ENCODE data around the gene ANKRD23.

ANKRD23 gene

DNA sequence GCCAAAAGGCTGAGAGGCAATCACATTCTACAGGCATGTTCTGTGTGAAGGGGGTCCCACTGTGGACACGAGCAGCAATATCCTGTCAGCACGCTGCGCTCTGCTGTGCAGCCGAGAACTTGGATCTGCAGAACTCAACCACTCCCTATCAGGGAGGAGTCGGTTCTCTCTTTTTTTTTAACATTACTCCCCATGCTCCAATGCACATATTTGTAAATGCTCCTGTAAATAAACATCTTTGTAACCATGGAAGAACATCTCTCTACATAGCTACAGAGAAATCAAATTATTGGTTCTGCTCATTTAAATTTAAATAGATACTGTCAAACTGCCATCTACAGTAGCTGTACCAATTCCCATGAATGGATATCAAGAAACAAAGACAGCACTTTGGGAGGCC, 3.0 kb upstream of the ANKRD23 start:
- Histone ChIP-seq H3K27ac (no peak overlapping the region), H3K4me3 (no peak overlapping the region)

DNA sequence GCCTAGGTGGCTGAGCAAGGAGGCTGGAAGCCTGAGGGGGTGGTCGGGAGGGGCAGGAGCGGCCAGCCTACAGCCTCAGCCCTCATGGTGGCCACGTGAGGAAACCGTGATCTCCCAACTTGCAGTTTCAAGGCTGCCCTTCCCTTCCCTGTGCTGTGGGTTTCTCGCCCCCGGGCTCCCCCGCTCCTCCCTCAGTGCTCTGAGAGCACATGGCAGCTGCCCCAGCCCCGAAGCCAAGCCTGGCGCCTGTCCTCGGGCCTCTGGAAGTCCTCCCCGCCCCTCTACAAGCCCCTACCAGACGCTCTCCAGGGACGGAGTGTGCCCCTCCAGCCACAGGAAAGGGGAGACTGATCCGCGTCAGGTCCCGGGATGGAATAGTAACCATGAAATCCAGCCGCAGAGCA, 586 bp upstream of the ANKRD23 start:
- Histone ChIP-seq H3K4me3 (no peak overlapping the region), H3K27ac (no peak overlapping the region)

DNA sequence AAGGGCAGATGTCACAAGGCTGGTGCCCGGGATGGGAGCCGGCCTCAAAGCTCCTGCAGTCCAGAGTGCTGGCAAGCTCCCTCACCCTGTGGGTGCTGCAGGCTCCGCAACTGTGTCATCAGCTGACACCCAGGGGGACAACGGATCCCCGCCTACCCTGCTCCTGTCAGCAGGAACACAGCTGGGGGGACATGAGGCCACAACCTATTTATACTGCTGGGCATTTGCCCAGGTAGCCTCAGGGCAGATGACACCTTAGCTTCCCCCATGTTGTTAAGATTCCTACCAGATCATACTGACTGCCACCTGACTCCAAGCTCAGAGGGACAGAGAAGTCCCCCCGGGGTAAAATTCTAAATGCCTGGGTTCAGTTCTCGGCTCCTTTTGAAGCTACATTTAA, 1.2 kb downstream of the ANKRD23 start:
- Histone ChIP-seq H3K4me3 (no peak overlapping the region), H3K27ac (no peak overlapping the region)

- H3K4me3 ChIP-seq: no peak overlapping the region
- no peak overlapping the region for H3K27ac ChIP-seq
Measured at GRCh38 chr2:96841701-96842495, 1.9 kb downstream of the ANKRD23 start.

- peak overlapping the region in 3 of 21 experiments; percentile 16 to 67 (median 63) for H3K27ac ChIP-seq
- peak overlapping the region in 1 of 7 experiments; percentile 17 for H3K4me3 ChIP-seq
Measured at GRCh38 chr2:96839875-96840850, 3.7 kb downstream of the ANKRD23 start.

- H3K4me3 ChIP-seq: peak overlapping the region in 2 of 7 experiments; percentile 17 to 24
- H3K27ac ChIP-seq: peak overlapping the region in 8 of 21 experiments; percentile 6 to 67 (median 43)
Measured at GRCh38 chr2:96839293-96839874, 4.4 kb downstream of the ANKRD23 start.

DNA sequence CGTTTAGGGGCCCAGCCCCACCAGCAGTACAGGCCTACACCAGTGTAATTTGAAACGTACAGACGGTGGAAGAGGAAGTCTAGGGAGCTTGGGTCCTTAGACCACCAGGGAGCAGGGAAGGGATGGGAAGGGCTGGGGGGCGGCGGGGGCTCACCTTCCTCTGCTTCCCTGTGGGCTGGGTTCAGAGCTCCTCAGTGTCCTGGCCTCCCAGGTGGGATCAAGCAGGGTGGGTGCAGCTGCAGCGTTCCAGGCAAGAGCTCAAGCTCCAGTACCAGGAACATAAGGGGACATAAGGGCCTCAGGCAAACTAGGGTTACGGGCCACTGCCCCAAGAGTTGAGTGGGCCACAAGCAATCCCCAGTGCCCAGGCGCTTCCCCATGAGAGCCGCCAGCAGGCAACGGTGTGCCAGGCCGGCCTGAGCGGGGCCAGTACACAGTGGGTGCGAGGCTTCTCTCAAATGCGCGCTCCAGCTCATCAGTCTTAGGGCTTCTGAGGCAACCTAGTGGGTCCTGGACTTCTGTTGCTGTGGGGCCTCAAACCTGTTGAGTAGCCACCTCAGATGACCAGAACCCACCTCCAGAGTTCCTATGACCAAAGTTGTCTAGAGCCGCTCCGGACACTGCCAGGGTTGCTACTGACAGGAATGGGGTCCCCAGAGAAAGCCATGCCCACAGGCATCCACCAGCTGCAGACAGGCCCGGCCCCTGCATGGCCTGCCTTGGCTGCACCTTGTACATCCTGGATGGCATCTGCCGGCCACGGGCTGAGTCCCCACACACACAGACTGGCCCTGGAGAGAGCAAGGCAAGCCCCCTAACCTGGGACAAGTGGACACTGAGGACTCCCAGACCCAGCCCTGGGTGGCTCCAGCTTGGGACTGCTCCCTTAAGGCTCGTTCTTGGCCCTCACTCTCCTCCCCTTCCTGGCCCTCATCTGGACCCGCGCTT, 5.2 kb downstream of the ANKRD23 start:
- peak overlapping the region in 8 of 21 experiments; percentile 6 to 67 (median 43) for H3K27ac ChIP-seq

GRCh38 chr2:96837575-96837974, 6.2 kb downstream of the ANKRD23 start:
- H3K4me3 ChIP-seq: no peak overlapping the region
- H3K27ac ChIP-seq: no peak overlapping the region

More for the DNA sequence above, 5.2 kb downstream of the ANKRD23 start:
- H3K4me3 ChIP-seq: peak overlapping the region in 1 of 7 experiments; percentile 24

GRCh38 chr2:96835830-96836229, 8.0 kb downstream of the ANKRD23 start:
- H3K27ac ChIP-seq: no peak overlapping the region
- no peak overlapping the region for H3K4me3 ChIP-seq

DNA sequence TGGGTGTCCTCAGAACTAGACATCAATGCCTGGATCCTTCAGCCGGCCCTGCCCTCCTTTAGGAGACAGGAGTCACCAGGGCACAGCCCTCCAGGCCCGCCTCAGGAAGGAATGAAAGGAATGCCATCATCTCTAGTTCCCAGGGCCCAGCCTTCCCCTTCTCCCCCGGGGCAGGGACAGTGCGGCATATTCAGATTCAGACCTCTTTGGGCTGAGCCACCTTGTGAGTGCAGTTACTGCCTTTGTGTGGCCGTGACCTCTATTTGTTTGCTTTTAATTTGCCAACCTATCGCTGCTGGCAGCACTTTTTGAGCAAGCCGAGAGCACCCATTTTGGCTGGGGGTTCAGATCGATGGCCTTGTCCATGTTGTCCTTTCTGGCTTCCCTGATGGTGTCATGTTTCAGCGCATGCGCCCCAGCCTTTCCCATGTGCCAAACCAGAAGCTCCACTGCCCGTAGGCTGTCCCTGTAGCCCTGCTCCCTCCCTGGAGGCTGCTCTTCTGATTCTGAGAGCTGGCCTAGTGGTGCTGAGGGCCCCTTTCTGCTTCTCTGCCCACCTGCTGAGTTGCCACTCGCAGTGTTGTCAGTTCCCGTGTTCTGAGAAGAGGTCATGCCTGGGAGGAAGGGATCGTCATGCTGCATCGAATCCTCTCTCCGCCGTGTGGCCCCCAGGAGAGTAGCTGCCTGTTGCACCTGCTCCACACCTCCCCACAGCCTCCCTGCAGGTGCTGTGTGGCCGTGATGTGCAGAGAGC, 10.9 kb downstream of the ANKRD23 start:
- Histone ChIP-seq H3K4me3 (no peak overlapping the region), H3K27ac (peak overlapping the region in 3 of 21 experiments; percentile 0 to 20 (median 4))

DNA sequence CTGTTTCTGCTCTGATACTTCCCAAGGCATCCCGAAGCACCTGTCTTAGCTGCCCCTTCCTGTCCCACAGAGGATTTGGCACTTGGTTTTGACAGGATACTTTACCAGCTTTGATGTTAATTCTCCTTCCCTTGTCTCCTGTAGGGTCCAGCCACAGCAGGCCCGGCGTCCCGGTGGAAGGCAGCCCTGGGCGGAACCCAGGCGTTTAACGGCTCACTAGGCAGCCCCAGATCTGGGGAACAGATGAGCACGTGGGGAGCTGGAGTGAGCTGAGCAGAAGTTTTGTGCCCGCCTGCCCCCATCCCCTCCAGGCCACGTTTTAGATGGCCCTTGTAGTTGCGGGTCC, 11.4 kb downstream of the ANKRD23 start:
- H3K4me3 ChIP-seq: no peak overlapping the region
- H3K27ac ChIP-seq: peak overlapping the region in 1 of 21 experiments; percentile 20

GRCh38 chr2:96831679-96832078, 12.1 kb downstream of the ANKRD23 start:
- no peak overlapping the region for H3K4me3 ChIP-seq
- H3K27ac ChIP-seq: no peak overlapping the region

DNA sequence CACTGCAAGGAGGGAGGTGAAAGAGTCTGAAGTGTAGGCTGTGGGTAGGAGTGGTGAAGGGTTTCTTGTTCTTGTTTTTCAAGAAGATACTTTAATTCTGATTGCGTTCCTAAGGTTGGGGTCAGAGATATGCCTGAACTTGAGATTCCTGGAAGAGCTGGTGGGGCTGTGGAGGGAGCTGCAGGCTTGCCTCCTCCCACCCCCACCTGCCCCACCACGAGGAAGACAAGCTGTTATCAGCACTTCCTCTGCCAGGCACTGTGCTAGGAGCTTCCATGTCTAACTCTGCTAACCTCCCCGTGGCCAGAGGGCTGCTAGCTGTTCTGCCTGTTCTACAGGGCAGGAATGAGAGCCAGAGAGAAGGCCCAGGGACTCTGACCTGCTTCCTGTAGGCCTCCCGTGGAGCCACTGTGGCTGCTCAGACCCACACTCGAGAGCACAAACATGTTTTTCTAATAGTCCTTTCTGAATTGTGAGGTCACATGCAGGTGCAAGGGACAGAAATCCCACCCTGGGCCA, 13.7 kb downstream of the ANKRD23 start:
- H3K27ac ChIP-seq: peak overlapping the region in 1 of 21 experiments; percentile 2

GRCh38 chr2:96828874-96829273, 14.9 kb downstream of the ANKRD23 start:
- Histone ChIP-seq H3K4me3 (no peak overlapping the region), H3K27ac (no peak overlapping the region)

More for the DNA sequence above, 13.7 kb downstream of the ANKRD23 start:
- no peak overlapping the region for H3K4me3 ChIP-seq

DNA sequence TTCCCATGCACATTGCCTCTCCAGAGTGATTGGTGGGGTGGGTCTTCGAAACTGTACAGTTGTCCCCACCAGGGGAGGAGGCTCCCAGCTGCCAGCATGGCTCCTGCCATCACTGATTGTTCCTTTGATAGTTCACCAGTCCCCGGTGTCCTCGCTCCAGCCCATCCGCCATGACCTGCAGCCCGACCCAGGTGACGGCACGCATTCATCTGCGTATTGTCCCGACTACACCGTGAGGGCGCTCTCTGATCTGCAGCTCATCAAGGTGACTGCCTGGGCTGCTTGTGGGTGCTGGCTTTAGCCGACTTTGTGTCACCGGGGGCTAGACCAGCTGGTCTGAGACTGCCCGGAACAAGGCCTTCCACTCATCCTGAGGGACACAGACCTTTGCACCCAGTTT, 15.4 kb downstream of the ANKRD23 start:
- no peak overlapping the region for H3K4me3 ChIP-seq
- no peak overlapping the region for H3K27ac ChIP-seq

DNA sequence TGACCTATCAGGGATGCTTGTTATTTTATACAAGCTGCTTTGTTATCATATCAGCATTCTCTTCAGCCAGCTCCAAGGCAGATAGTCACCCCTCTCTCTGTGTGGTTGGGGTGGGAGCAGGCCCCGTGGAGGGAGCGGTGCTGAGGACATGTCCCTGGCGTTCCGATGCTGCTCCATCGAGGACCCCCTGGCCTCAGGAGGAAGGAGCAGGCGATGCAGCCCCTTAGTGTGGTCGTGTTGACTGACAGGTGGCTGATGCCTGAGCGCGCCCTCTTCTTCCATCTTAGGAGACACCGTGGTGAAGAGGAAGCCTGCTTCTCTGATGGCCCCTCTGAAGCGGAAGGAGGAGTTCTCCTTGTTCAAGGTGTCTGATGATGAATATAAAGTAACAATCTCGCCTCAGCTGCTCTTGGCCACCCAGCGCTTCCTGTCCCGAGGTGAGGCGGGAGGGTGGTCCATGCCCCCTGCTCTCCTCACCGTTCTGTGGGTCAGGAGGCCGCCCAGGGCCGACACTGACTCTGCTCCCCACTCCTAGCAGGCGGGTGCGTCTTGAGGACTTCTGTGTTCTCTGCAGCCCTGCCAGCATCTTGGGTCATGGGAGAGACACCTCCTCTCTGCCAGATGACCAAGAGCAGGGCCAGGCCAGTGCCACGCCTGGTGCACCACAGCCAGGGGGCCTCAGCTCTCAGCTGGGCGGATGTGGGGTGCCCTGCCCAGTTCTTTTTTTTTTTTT, 17.1 kb downstream of the ANKRD23 start:
- Histone ChIP-seq H3K27ac (no peak overlapping the region), H3K4me3 (no peak overlapping the region)

DNA sequence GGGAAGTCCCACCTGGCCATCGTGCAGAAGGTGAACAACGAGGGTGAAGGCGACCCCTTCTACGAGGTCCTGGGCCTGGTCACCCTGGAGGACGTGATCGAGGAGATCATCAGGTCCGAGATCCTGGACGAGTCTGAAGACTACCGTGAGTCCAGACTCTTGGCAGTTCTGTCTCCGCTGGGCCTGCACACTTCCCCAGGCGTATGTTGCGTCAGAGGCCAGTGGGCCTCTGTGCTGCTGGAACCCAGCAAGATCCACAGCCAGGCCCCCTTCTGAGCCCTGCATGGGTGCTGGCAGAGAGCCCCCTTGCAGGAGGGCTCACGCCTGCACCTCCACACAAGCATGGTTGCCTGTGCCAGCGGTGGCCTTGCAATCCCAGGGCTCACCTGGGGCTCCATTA, 18.8 kb downstream of the ANKRD23 start:
- H3K4me3 ChIP-seq: no peak overlapping the region
- H3K27ac ChIP-seq: no peak overlapping the region
